DND-41 (cell line): Measurements from ENCODE around the gene PDE12.

Source experiments
- ATAC-seq: fragments of 200-7000 bp; cut with Tn5 transposase; 3 replicates; pipeline ENCODE4 v1.9.1; 2021; ENCODE audit warnings: low read depth; ENCODE audit not compliant: insufficient read depth
- DNase-seq: peaks from one replicate; pipeline ENCODE4 v3.0.0-alpha.2; 2020
- H2AFZ ChIP-seq: 2 replicates; pipeline ENCODE4 v1.6.0; 2012; ENCODE audit warnings: low read depth, low read length
- H3K27ac ChIP-seq: 2 replicates; pipeline ENCODE4 v1.5.1; 2012; ENCODE audit warnings: low read length, inconsistent platforms
- H3K27me3 ChIP-seq: fragments of 200-600 bp; sonication (generic); 2 replicates; pipeline ENCODE4 v1.6.0; 2012; ENCODE audit warnings: low read length, mild to moderate bottlenecking, inconsistent platforms; ENCODE audit not compliant: insufficient read depth, poor library complexity
- H3K36me3 ChIP-seq: 2 replicates; pipeline ENCODE4 v1.5.1; 2012; ENCODE audit warnings: low read length, inconsistent platforms; ENCODE audit not compliant: insufficient read depth
- H3K4me1 ChIP-seq: 2 replicates; pipeline ENCODE4 v1.5.1; 2012; ENCODE audit warnings: mild to moderate bottlenecking, low read length; ENCODE audit not compliant: insufficient read depth
- H3K4me2 ChIP-seq: 2 replicates; pipeline ENCODE4 v1.6.0; 2012; ENCODE audit warnings: mild to moderate bottlenecking, moderate library complexity, low read length, inconsistent platforms; ENCODE audit not compliant: insufficient read depth
- H3K4me3 ChIP-seq, 2 experiments: fragments of 200-600 bp in 1 of 2; shearing (Covaris generic) in 1 of 2; 2 replicates each; pipeline ENCODE4 v1.5.1; 2012 to 2016; ENCODE audit warnings: inconsistent platforms in 2 of 2, low read length in 2 of 2, mild to moderate bottlenecking in 2 of 2, low read depth in 1 of 2, moderate library complexity in 1 of 2
- H3K79me2 ChIP-seq: 2 replicates; pipeline ENCODE4 v1.6.0; 2012; ENCODE audit warnings: low read length, inconsistent platforms; ENCODE audit not compliant: insufficient read depth
- H3K9ac ChIP-seq: 2 replicates; pipeline ENCODE4 v1.6.0; 2012; ENCODE audit warnings: low read depth, mild to moderate bottlenecking, inconsistent platforms, low read length, moderate library complexity
- H3K9me3 ChIP-seq: 2 replicates; pipeline ENCODE4 v1.5.1; 2012; ENCODE audit warnings: low read length, moderate library complexity, mild to moderate bottlenecking, inconsistent platforms; ENCODE audit not compliant: insufficient read depth, severe bottlenecking
- H4K20me1 ChIP-seq: 2 replicates; pipeline ENCODE4 v1.6.0; 2012; ENCODE audit warnings: low read length; ENCODE audit not compliant: insufficient read depth
- CTCF ChIP-seq: IDR thresholded peaks from 2 replicates; pipeline ENCODE4 v1.5.1; 2012; ENCODE audit warnings: borderline replicate concordance, low read length, moderate library complexity, mild to moderate bottlenecking; ENCODE audit not compliant: poor library complexity, severe bottlenecking; ENCODE audit errors: extremely low read depth
- EZH2 ChIP-seq: IDR thresholded peaks from 3 replicates; pipeline ENCODE4 v1.6.1; 2012; ENCODE audit warnings: borderline replicate concordance, low read depth, mild to moderate bottlenecking, moderate library complexity, low read length, inconsistent platforms; ENCODE audit not compliant: severe bottlenecking

Gene PDE12

GRCh38 chr3:57545636-57546268 is 10.3 kb upstream of the PDE12 start:
- H3K27me3 ChIP-seq, result no peaks in the 10 kb centered on the region
- H3K4me2 ChIP-seq, result no peak overlapping the region
- H3K9ac ChIP-seq, result no peak overlapping the region
- no peaks in the 10 kb centered on the region for H4K20me1 ChIP-seq
- ATAC-seq (no peak), DNase-seq (no peak)
- H2AFZ ChIP-seq, result no peak overlapping the region
- TF ChIP-seq EZH2, result no peak
- TF ChIP-seq CTCF, result no peak
- no peaks in the 10 kb centered on the region for H3K36me3 ChIP-seq
- H3K4me1 ChIP-seq, result no peaks in the 10 kb centered on the region
- no peak overlapping the region for H3K27ac ChIP-seq
- no peak overlapping the region for H3K4me3 ChIP-seq
- H3K79me2 ChIP-seq, result no peaks in the 10 kb centered on the region
- no peaks in the 10 kb centered on the region for H3K9me3 ChIP-seq

GRCh38 chr3:57546616-57547015 is 9.5 kb upstream of the PDE12 start:
- DNase-seq, result no peak

GRCh38 chr3:57555306-57555705 is 768 bp upstream of the PDE12 start:
- Histone ChIP-seq H2AFZ (peak overlapping the region; percentile 98), H3K4me2 (peak overlapping the region; percentile 93), H4K20me1 (peaks cover 30% of the 10 kb centered on the region), H3K79me2 (peaks cover 48% of the 10 kb centered on the region), H3K36me3 (peaks cover 35% of the 10 kb centered on the region), H3K9ac (peak overlapping the region; percentile 73), H3K4me3 (peak overlapping the region; percentile 50 to 87), H3K4me1 (peaks cover 43% of the 10 kb centered on the region), H3K27me3 (no peaks in the 10 kb centered on the region), H3K9me3 (no peaks in the 10 kb centered on the region), H3K27ac (peak overlapping the region; percentile 88)
- DNase-seq, result no peak
- TF ChIP-seq CTCF, result no peak
- no peak for TF ChIP-seq EZH2
- no peak for ATAC-seq

More at GRCh38 chr3:57546616-57547015, 9.5 kb upstream of the PDE12 start:
- H3K27me3 ChIP-seq, result no peaks in the 10 kb centered on the region
- no peaks in the 10 kb centered on the region for H3K36me3 ChIP-seq
- no peak for ATAC-seq
- H3K4me3 ChIP-seq, result no peak overlapping the region
- H3K9me3 ChIP-seq, result no peaks in the 10 kb centered on the region
- H3K9ac ChIP-seq, result no peak overlapping the region
- no peaks in the 10 kb centered on the region for H3K4me1 ChIP-seq
- TF ChIP-seq EZH2 (no peak), CTCF (no peak)
- H3K4me2 ChIP-seq, result no peak overlapping the region
- no peak overlapping the region for H3K27ac ChIP-seq
- no peak overlapping the region for H2AFZ ChIP-seq
- no peaks in the 10 kb centered on the region for H4K20me1 ChIP-seq
- no peaks in the 10 kb centered on the region for H3K79me2 ChIP-seq
